Daoy (cell line): Measurements from ENCODE around the gene LARGE1. TPM values are rescaled to one million over a fixed set of nuclear protein-coding genes. Genes with fewer than 3 reads are reported as not detected.

ENCODE experiments used
- DNase-seq: peaks from one replicate; pipeline ENCODE4 v3.0.0-alpha.2; 2015; ENCODE audit warnings: low read depth
- total RNA-seq: library from RNA; depleted of rRNA; stranded (reverse); fragments of >200 nt; shearing (Covaris generic); gene quantifications from 2 replicates; pipeline ENCODE4 v1.2.3, GENCODE V29; 2014

The LARGE1 gene
- total RNA-seq, 1 experiment from 2014 or later: 9.1 TPM

DNA sequence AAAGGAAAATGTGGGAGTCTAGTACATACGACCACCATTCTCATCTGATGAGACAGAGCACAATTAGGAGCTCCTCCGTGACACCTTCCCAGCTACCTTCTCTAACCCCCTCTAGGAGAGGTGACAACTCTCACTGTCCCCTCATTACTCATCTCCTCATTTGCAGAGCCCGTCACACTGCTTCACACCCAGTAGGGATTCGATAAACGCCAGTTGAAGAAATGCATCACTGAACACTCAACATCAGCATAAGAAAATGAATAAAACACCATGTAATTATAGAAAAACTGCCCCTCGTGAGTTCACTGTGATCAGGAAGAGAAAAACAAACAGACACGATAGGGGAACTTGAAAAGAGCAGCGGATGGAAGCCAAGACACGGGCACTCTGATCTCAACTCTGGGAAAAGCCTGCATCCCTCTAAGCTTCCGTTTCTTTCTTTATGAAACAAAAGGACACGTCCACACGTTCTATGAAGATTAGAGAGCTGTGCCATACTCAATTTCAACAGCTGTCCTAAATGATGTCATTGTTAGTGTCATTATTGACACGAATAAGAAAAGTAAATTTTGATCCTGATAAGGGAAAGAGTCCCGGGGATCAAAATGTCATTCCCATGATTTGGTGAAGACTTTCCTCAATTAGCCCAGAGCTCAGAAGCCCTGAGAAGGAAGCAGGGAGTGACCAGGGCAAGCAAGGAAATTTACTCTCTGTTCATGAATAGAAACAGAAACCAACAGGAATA, 356.9 kb downstream of the LARGE1 start:
- DNase-seq: no peak

DNA sequence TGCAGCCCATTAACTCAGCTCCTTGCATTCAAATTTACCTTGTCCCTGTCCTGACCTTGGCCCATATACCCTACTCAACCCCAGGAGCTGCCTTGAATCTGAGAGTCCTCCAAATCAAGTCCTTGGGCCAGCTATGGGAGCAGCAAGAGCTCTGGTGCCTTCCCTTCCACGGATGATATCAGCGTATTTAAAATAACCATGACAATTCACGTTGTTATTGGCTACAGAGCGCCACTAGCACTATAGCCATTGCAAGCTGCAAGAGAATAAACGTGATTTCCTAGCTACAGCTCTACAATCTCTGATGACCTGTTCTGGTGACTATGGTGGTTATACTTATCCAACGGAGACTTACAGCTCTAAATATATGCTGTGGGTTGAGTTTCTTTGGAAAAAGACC, 357.8 kb downstream of the LARGE1 start:
- no peak for DNase-seq

GRCh38 chr22:33561149-33561807, 359.0 kb downstream of the LARGE1 start:
- no peak for DNase-seq

- no peak for DNase-seq
These were observed 362.4 kb downstream of the LARGE1 start for GRCh38 chr22:33557836-33558235.

DNA sequence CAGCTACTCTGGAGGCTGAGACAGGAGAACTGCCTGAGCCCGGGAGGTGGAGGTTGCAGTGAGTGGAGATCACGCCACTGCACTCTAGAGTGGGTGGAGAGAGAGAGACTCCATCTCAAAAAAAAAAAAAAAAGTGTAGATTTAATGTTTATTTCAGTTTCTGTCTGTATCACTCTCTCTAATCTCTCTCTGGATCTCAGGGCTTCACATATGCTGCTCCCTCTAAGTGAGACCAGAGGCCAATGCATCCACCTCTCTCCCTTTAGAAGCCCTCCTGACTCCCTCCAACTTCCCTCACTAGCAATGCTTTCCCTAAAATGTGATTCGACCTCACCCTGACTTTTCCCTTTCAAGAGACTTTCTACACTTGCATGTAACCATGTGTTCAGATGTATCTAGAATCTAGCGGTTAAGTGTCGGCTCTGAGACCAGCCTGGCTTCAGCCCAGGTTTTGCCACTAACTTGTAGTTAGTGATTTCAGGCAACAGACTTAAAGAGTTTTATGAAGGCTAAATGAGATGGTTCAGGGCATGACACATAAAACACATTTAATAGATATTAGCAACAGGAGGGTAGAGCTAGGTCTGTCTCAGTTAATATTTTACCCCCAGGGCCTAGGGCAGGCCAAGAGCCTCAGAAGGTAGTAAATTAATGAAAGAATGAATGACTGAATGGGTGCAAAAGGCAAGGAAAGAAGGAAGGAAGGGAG, 364.3 kb downstream of the LARGE1 start:
- no peak for DNase-seq

- no peak for DNase-seq
These were observed 366.8 kb downstream of the LARGE1 start for GRCh38 chr22:33553493-33553892.

GRCh38 chr22:33544707-33545106, 375.6 kb downstream of the LARGE1 start:
- peak; percentile 67 for DNase-seq

GRCh38 chr22:33542722-33543121, 377.6 kb downstream of the LARGE1 start:
- DNase-seq: no peak

- DNase-seq: no peak
These were observed 378.1 kb downstream of the LARGE1 start for GRCh38 chr22:33542153-33542552.

DNA sequence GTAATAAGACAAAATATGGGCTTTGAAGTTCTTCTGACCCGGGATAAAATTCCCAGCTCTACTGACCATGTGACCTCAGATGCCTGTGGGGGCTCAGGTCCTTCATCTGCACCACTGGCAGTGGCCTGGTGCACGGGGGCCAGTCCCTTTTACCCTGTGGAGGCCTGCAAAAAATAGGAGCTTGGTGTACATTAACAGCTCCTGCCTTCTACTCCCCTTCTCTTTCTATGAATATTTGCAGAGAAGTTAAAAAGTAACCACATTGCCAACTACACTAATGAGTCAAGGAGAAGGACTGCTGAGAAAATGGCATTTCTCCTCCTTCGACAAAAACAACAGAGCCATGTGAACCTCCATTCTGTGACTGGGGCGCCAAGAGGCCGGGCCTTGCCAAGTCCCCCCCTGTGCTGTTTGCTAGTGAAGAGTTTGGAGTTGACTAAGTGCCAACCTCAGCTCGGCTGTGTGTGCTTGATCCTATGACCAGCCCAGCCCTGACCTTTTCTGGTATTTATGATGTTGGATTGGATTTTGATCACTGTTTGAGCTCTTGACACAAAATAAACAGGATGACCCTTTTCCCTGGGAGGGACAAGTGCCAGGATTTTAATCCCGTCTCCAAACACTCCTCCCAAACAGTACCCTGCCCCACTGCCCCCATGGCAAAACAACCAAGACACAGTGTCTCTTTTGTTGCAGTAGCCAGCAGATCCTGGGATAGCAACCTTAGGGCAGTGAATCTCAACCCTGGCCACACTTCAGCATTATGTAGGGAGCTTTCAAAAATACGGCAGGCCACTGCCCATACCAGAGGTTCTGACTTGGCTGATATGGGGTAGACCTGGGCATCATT, 380.1 kb downstream of the LARGE1 start:
- no peak for DNase-seq

DNA sequence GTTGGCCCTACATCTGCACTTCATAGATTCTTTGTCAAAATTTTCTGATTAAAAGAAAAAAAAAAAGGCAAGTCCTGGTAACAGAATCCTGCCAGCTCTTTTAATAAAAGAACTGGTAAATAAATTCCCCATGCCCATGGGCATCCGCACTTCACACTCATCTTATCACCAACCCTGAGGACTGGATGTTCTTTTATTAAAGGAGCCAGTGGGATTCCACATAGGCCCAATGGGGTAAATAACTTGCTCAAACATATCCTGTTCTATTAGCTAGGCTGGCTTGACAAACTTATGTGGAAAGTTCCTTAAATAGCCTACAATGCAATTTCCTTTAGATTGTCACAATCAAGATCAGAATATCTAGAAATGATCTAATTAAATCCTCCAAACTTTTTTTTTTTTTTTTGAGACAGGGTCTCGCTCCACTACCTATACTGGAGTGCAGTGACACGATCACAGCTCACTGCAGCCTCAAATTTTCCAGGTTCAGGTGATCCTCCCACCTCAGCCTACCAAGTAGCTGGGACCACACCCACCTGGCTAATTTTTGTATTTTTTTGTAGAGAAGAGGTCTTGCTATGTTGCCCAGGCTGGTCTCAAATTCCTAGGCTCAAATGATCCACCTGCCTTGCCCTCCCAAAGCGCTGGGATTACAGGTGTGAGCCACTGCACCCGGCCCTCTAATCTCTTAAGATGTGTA, 380.9 kb downstream of the LARGE1 start:
- no peak for DNase-seq

DNA sequence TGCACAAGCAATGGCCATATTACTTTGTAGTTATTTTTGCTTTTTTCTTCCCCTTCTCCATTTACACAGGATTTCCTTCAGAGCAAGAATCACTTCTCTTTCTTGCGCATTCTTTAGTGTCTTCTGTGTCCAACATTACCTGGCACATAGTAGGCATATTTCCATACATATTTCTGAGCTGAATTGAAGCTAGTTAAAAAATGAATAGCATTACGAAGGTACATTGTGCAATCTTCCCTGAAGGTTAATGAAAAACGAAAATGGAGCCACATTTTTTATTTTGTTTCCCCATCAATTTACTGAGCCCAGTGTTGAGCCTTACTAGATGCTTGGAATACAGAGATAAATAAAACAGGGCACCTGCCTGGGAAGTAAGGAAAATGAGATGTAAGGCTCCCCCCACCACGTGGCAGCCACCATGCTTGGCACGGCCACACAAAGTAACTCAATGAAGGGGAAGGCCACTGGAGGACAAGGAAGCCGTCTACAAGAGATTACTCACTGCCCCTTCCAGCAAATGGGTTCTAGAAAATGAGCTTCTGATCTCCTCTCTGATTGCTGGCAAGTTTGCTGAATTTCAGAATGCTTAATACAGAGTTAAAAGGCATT, 381.9 kb downstream of the LARGE1 start:
- no peak for DNase-seq

- no peak for DNase-seq
These were observed 383.2 kb downstream of the LARGE1 start for GRCh38 chr22:33537059-33537458.

- DNase-seq: no peak
These were observed 384.1 kb downstream of the LARGE1 start for GRCh38 chr22:33535937-33536875.

DNA sequence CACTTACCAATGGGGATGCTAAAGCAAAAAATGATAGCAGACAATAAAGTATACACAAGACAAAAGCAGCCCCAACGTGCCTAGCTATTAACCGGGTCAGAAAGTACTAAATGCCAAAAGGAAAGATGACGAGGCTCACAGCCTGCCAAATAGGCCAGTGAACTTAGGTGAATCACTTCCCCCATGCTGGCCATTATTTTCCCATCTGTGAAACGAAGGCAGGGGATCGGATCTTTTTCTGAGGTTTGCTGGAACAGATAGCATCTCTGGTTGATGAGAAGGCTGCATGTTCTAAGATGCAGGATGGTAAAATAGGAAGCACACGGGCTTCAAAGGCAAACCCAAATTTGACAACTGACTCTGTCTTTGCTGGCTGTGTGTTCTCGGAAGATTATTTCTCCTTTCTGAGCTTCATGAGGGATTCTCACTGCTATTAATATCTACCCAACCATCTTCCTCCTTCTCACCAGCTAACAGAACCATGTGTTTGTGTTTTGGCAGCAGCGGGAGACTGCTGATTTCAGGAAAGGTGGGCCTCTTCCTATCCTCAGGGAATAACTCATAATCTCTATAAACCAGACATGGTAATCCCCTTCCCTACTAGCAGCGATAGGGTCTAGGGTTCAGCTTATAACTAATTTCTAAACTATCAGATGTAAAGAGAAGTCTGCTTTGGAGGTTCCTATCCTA, 390.7 kb downstream of the LARGE1 start:
- peak; percentile 82 for DNase-seq

DNA sequence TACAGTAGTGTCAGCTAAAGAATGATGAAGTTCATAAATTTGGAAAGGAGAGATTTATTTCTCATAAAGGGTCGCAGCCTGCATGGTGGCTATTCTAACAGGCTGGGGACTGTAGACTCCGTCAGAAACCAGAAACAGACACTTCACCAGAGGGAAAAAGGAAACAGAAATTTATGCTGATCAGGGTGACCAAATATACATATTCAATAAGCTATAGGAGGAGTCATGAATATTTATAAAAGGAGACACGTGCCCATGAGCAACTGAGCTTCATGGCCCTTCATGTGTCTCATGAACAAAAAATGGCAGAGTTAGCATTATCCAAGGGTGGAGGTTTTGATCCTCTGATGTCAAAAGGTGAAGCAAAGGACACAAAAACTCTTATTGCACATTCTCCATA, 392.1 kb downstream of the LARGE1 start:
- no peak for DNase-seq

- DNase-seq: no peak
These were observed 393.7 kb downstream of the LARGE1 start for GRCh38 chr22:33526434-33527107.

GRCh38 chr22:33524511-33525260, 395.6 kb downstream of the LARGE1 start:
- no peak for DNase-seq
